ENCODE results near the gene ALDH1L1.

The ALDH1L1 gene

GRCh38 chr3:126131881-126132750 is 48.3 kb downstream of the ALDH1L1 start:
- Histone ChIP-seq H3K27me3 (no peaks in the 10 kb centered on the region), H3K9me3 (no peaks in the 10 kb centered on the region), H3K4me3 (ENCODE audit: low read depth, low read length) (no peak overlapping the region), H3K4me1 (no peaks in the 10 kb centered on the region), H3K36me3 (no peaks in the 10 kb centered on the region)
- no peak for TF ChIP-seq CTCF (IDR thresholded peaks at IDR 0.05; ENCODE audit: low read depth, low read length)
- DNase-seq: no peak

GRCh38 chr3:126130981-126131745 is 49.2 kb downstream of the ALDH1L1 start:
- Histone ChIP-seq H3K4me3 (ENCODE audit: low read depth, low read length) (no peak overlapping the region), H3K36me3 (no peaks in the 10 kb centered on the region), H3K27me3 (no peaks in the 10 kb centered on the region), H3K4me1 (no peaks in the 10 kb centered on the region), H3K9me3 (no peaks in the 10 kb centered on the region)
- DNase-seq: no peak
- TF ChIP-seq CTCF (IDR thresholded peaks at IDR 0.05; ENCODE audit: low read depth, low read length): no peak

- Histone ChIP-seq H3K36me3 (no peaks in the 10 kb centered on the region), H3K4me3 (ENCODE audit: low read depth, low read length) (no peak overlapping the region), H3K27me3 (no peaks in the 10 kb centered on the region), H3K9me3 (no peaks in the 10 kb centered on the region), H3K4me1 (no peaks in the 10 kb centered on the region)
- DNase-seq: no peak
- TF ChIP-seq CTCF (IDR thresholded peaks at IDR 0.05; ENCODE audit: low read depth, low read length): no peak
These were observed 50.1 kb downstream of the ALDH1L1 start for GRCh38 chr3:126130081-126130855.

- no peak overlapping the region for H3K4me3 ChIP-seq (ENCODE audit: low read depth, low read length)
- H3K27me3 ChIP-seq: no peaks in the 10 kb centered on the region
- TF ChIP-seq CTCF (IDR thresholded peaks at IDR 0.05; ENCODE audit: low read depth, low read length): no peak
- no peaks in the 10 kb centered on the region for H3K36me3 ChIP-seq
- H3K9me3 ChIP-seq: no peaks in the 10 kb centered on the region
- no peaks in the 10 kb centered on the region for H3K4me1 ChIP-seq
- DNase-seq: peak; percentile 7
These were observed 50.9 kb downstream of the ALDH1L1 start for GRCh38 chr3:126129398-126129891.

GRCh38 chr3:126128504-126129397 is 51.6 kb downstream of the ALDH1L1 start:
- H3K4me1 ChIP-seq: no peaks in the 10 kb centered on the region
- TF ChIP-seq CTCF (IDR thresholded peaks at IDR 0.05; ENCODE audit: low read depth, low read length): no peak
- H3K36me3 ChIP-seq: no peaks in the 10 kb centered on the region
- no peaks in the 10 kb centered on the region for H3K27me3 ChIP-seq
- no peak overlapping the region for H3K4me3 ChIP-seq (ENCODE audit: low read depth, low read length)
- H3K9me3 ChIP-seq: no peaks in the 10 kb centered on the region
- DNase-seq: peak; percentile 3

Data from BE2C (cell line).